ENCODE data around the gene FES.

DNA sequence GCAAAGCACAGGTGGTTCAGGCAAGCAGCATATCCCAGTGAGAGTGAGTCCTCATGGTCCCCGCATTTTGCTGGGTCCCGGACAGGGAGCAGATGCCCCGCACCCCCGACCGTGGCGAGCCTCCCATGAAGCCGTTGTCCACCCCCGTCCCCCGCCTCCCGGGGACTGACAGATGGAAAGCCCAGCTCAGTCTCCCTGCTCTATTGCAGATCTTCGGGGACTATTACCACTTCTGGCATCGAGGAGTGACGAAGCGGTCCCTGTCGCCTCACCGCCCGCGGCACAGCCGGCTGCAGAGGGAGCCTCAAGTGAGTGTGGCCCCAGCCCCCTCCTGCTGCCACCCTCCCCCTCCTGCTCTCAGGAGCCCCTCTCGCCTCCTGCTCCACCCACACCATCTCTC is 8.3 kb upstream of the FES start:
- TF ChIP-seq CTCF (IDR thresholded peaks at IDR 0.05; ENCODE audit: low read depth, low read length) (no peak), POLR2A (IDR thresholded peaks at IDR 0.05; ENCODE audit: extremely low read depth, insufficient read length) (no peak), MAX (IDR thresholded peaks at IDR 0.05; ENCODE audit: low read depth, low read length) (no peak), MYC (IDR thresholded peaks at IDR 0.05; ENCODE audit: low read depth, low read length) (no peak)

Measured in NB4 (cell line).